Ishikawa (cell line): ENCODE results near the gene ZC3H12C.

Source experiments
- CEBPB ChIP-seq: IDR thresholded peaks from 2 replicates; pipeline ENCODE4 v1.6.1; 2012
- CREB1 ChIP-seq: IDR thresholded peaks from 2 replicates; pipeline ENCODE4 v1.6.1; 2012; ENCODE audit warnings: low read depth
- NFIC ChIP-seq: IDR thresholded peaks from 2 replicates; pipeline ENCODE4 v1.6.1; 2012
- RAD21 ChIP-seq: IDR thresholded peaks from 2 replicates; pipeline ENCODE4 v1.6.1; 2012; ENCODE audit warnings: low read depth
- TAF1 ChIP-seq: IDR thresholded peaks from 2 replicates; pipeline ENCODE4 v1.6.1; 2012; ENCODE audit warnings: low read depth, mild to moderate bottlenecking
- TCF12 ChIP-seq: IDR thresholded peaks from 2 replicates; pipeline ENCODE4 v1.6.1; 2012; ENCODE audit warnings: low read depth

GRCh38 chr11:110126936-110127335 lies 33.7 kb downstream of the ZC3H12C start:
- no peak for TF ChIP-seq NFIC
- no peak for TF ChIP-seq RAD21
- TF ChIP-seq CREB1, result no peak
- no peak for TF ChIP-seq TCF12
- TF ChIP-seq TAF1, result no peak
- TF ChIP-seq CEBPB, result no peak
